ENCODE measurements around the gene IPO9. TPM values are rescaled to one million over a fixed set of nuclear protein-coding genes. Genes with fewer than 3 reads are reported as not detected.

IPO9 gene
- total RNA-seq, 2 experiments from 2014 or later: 63.9 to 65.7 TPM

DNA sequence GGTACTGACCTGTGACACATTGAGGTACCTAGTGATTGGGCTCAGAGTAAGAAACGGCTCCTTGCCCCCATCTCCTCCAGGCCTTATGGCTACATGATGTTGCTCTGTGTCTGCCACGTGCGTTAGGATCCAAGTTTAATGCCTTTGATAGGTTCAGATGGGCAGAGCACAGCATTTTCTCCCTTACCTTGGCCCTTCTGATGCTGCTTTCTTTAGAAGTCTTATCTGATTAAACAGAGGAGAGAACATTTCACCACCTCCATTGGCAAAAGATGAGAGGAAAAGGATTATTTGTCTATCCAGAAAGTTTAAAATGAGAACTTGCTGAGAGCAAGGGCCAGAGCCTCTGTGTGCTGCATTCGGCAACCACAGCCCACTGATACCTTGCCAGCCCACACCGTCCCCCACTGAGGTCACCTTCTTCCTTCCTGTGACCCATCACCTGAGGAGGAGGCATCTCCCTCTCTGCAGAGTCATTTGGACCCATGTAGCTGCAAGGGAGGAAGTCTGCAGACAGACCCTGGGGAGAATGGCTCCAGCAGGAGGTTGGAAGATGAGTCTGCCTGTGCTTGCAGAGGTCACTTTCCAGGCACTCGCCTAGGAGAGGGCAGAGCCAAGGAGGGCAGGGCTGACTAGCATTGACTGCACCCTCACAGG is 76.4 kb downstream of the IPO9 start:
- Mint-ChIP-seq H3K9me3 (no peaks in the 10 kb centered on the region), H3K36me3 (ENCODE audit: low read depth) (no peaks in the 10 kb centered on the region), H3K4me1 (ENCODE audit: low read depth) (no peaks in the 10 kb centered on the region), H3K4me3 (no peak overlapping the region), H3K27me3 (ENCODE audit: low read depth) (no peaks in the 10 kb centered on the region), H3K27ac (no peak overlapping the region)
- intact Hi-C loops (cut with micrococcal nuclease): no loop called here
- no peak for DNase-seq
- CTCF ChIA-PET: interaction anchor here (1.6 to 3.2 kb wide), 2 partner anchors 9 to 25 kb away, joined by 4 to 13 read pairs; no protein-coding TSS in a partner anchor

DNA sequence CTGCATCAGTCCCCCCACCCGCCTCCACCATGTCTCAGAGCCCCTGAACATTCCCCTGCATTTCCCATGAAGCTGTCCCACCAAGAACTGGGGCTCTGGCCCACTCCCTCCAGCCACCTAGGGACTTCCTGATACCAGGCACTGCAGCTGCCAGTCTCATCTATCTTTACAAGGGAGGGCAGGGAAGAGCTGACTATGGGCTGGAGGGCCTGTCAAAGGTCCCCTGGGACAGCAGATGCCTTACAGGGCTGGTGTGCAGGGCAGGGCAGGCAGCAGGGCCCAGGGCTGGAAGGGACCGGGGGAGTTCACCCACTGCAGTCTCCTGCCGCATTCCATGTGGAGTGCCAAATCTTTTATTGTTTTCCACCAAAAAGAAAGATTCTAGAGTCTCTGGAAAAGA is 77.4 kb downstream of the IPO9 start:
- Mint-ChIP-seq H3K4me1 (ENCODE audit: low read depth) (no peaks in the 10 kb centered on the region), H3K9me3 (no peaks in the 10 kb centered on the region)

DNA sequence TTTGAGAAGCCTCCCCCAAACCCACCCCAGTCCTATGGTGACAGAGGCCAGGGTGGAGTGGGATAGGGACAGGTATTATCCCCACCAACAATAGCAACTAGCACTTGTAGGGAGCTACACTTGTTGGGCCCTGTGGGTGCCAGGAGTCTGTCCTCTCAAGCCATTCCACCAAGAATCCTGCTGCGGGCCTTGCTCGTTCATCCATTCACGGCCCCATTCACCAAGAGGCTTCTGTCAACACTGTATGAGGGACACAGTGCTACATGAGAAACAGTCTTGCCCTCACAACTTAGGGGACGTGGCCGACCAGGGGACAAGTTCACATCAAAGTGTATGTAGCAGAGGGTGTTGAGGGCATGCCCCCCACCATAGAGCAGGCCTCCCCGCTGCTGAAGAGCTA is 78.7 kb downstream of the IPO9 start:
- intact Hi-C loops (cut with micrococcal nuclease): no loop called here
- no peaks in the 10 kb centered on the region for H3K4me1 Mint-ChIP-seq (ENCODE audit: low read depth)
- DNase-seq: no peak
- CTCF ChIA-PET: interaction anchor here (2.2 kb wide), 1 partner anchor 11 kb away, joined by 8 read pairs; no protein-coding TSS in a partner anchor
- H3K4me3 Mint-ChIP-seq: no peak overlapping the region
- no peaks in the 10 kb centered on the region for H3K36me3 Mint-ChIP-seq (ENCODE audit: low read depth)
- H3K27me3 Mint-ChIP-seq (ENCODE audit: low read depth): no peaks in the 10 kb centered on the region
- H3K27ac Mint-ChIP-seq: no peak overlapping the region
- no peaks in the 10 kb centered on the region for H3K9me3 Mint-ChIP-seq

More for the DNA sequence above, 77.4 kb downstream of the IPO9 start:
- Mint-ChIP-seq H3K27ac (no peak overlapping the region), H3K27me3 (ENCODE audit: low read depth) (no peaks in the 10 kb centered on the region), H3K36me3 (ENCODE audit: low read depth) (no peaks in the 10 kb centered on the region), H3K4me3 (no peak overlapping the region)
- DNase-seq: no peak
- intact Hi-C loops (cut with micrococcal nuclease): no loop called here
- CTCF ChIA-PET: interaction anchor here (1.6 to 3.2 kb wide), 2 partner anchors 10 to 26 kb away, joined by 4 to 13 read pairs; no protein-coding TSS in a partner anchor

DNA sequence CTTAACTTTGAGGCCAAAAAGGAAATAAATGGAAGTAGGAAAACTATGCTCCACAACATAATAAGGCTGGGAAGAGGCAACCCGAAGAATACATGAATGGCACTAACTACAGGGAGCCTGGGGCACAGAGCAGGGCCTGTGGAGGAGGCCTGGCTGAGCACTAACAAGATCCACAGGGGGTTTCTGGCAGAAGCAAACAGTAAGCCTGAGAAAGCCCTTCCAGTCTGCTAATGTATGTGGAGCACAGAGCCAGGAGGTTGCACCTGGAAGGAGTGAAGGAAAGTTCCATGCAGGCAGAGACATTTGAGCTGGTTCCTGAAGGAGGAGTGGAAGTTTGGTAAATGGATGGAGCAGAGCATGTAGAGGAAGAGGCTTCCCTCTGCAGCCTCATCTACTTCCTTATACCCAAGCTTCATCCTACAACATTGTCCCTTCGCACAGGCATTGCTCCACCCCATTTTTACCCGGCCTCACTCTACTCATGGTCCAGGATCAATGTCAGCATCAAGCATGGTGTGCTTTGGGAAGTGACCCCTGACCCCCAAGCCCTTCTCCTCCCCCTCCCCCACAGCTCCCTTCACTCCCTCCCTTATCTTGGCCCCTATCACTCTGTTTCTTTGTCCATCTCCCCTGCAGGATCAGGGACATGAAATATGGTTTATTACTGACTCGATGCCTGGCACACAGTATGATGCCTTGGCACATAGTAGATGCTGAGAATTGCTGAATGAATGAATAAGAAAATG is 83.0 kb downstream of the IPO9 start:
- Mint-ChIP-seq H3K9me3 (no peaks in the 10 kb centered on the region), H3K27ac (no peak overlapping the region), H3K4me1 (ENCODE audit: low read depth) (no peaks in the 10 kb centered on the region), H3K4me3 (no peak overlapping the region), H3K36me3 (ENCODE audit: low read depth) (no peaks in the 10 kb centered on the region), H3K27me3 (ENCODE audit: low read depth) (no peaks in the 10 kb centered on the region)
- no peak for DNase-seq
- intact Hi-C loops (cut with micrococcal nuclease): no loop called here
- CTCF ChIA-PET: interaction anchor here (0.6 to 1.2 kb wide), 2 partner anchors 16 to 297 kb away, joined by 3 to 4 read pairs; no protein-coding TSS in a partner anchor

DNA sequence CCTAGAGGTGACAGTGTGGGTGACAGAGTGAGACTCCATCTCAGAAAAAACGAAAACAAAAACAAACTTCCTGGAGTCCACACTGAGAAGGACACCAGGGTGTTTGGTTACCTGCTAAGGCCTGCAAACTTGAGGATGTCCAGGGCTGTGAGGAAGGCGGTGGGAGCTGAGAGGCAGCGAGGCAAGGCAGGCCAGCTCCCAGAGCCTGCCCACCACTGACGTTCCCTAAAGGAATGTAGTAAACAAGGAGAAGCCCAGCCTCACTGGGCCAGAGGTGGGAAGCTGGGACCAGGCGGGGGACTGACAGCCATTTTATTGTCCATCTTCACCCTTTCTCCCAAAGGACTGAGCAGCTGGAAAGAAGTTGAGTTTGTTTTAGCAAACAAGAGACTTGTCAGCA is 83.9 kb downstream of the IPO9 start:
- Mint-ChIP-seq H3K9me3 (no peaks in the 10 kb centered on the region), H3K4me1 (ENCODE audit: low read depth) (no peaks in the 10 kb centered on the region), H3K27me3 (ENCODE audit: low read depth) (no peaks in the 10 kb centered on the region), H3K4me3 (no peak overlapping the region), H3K36me3 (ENCODE audit: low read depth) (no peaks in the 10 kb centered on the region), H3K27ac (no peak overlapping the region)
- CTCF ChIA-PET: interaction anchor here (1.1 to 2.6 kb wide), 3 partner anchors 17 to 87 kb away, joined by 3 to 8 read pairs (median 4); no protein-coding TSS in a partner anchor
- DNase-seq: no peak
- intact Hi-C loops (cut with micrococcal nuclease): no loop called here

DNA sequence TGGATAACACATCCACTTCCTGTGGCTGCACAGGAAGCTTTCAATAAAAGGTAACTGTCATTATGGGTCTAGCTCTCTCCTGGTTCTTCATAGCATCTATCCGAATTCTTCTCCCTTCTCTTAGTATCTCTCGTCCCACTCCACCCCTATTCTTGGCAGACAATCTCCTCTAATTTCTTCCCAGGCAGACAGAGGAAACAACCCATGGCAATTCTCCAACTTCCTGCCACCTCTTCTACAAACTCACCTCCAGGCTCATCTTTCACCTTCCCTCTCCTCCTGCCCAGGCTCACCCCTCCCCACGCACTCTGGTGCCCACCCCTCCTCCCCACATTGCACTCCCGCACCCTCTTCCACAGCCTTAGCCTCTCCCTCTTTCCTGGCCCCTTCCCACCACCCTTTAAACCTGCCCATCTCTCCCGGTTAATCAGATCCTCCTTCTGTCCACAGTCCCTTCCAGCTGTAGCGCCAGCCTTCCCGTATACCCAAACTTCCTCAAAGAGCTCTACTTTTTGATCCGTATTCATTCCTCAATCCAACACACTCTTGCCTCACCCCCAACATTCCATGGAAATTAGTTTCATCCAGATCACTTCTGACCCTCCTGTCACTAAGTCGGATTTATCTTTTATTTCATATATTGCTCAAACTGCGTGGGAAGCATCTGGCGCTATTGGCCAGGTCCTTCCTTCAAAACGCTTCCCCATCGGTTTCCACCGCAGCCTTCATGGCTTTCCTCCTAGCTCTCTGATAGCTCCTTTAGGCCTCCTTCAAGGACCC is 85.7 kb downstream of the IPO9 start:
- intact Hi-C loops (cut with micrococcal nuclease): no loop called here
- DNase-seq: no peak
- Mint-ChIP-seq H3K27me3 (ENCODE audit: low read depth) (no peaks in the 10 kb centered on the region), H3K36me3 (ENCODE audit: low read depth) (no peaks in the 10 kb centered on the region), H3K4me3 (no peak overlapping the region), H3K27ac (no peak overlapping the region), H3K9me3 (no peaks in the 10 kb centered on the region), H3K4me1 (ENCODE audit: low read depth) (no peaks in the 10 kb centered on the region)
- CTCF ChIA-PET: interaction anchor here (2.6 kb wide), 1 partner anchor 86 kb away, joined by 8 read pairs; no protein-coding TSS in a partner anchor

DNA sequence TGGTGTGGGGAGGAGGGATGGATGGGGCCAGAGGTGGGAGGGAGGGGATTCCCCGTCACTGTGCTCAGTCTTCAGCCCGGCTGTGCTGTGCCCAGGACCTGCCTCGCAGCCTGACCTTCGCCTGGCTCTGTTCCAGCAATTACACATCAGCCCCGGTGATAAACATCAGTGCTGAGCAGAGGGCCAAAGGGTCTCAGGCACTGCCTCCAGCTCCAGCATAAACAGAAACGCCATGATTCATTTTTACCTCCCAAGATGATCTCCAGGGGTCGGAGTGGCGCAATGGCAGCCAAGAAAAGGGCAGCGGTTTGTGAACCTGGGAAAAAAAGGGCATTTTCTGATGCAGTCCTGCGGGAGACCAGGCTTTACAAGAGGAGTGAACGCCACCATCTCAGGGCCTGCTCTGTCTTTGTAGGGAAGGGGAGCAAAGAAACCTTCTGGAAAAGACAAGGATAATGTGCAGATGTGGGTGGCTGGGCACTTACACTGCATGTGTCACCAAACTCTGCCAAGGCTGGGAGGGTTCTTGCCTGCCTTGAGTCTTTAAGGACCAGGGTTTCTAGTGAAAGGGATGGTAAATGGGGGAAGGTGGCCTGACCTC is 87.8 kb downstream of the IPO9 start:
- H3K4me1 Mint-ChIP-seq (ENCODE audit: low read depth): no peaks in the 10 kb centered on the region
- no peak for DNase-seq
- H3K9me3 Mint-ChIP-seq: no peaks in the 10 kb centered on the region
- no peak overlapping the region for H3K27ac Mint-ChIP-seq
- no peak overlapping the region for H3K4me3 Mint-ChIP-seq
- CTCF ChIA-PET: interaction anchor here (0.5 to 1.8 kb wide), 3 partner anchors 21 to 321 kb away, joined by 3 to 5 read pairs (median 3); no protein-coding TSS in a partner anchor
- peaks cover 4% of the 10 kb centered on the region for H3K27me3 Mint-ChIP-seq (ENCODE audit: low read depth)
- no peaks in the 10 kb centered on the region for H3K36me3 Mint-ChIP-seq (ENCODE audit: low read depth)
- intact Hi-C loops (cut with micrococcal nuclease): no loop called here

DNA sequence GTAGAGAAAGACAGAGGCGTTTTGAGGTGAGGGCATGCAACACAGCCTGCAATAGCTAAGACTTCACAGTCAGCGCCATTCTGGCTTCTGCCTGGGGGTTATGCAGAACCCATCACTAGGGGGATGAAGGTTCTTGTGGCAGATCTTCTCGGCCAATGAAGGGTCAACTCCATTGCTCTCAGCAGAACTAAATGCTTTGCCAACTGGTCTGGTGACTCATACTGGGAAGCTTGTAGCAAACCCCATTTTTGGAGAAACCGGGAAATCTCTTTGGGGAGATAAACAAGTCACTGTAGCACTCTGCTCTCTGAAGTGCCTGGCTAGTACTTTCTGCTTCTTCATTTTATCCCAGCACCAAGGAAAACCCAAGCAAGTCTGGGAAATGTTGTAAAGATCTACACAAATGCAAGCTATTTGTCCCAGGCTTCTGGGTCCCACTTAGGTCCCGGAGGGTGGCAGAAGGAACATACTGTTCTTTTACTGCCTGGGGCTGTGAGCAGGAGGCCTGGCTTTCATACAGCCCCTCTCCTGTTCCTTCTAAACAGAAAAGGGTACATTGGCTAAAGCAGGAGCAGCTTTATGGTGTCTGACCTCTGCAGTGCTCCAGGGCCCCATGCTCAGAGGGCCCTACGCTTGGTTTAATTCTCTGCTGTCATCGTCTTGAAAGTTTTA is 88.5 kb downstream of the IPO9 start:
- intact Hi-C loops (cut with micrococcal nuclease): no loop called here
- no peak overlapping the region for H3K27ac Mint-ChIP-seq
- CTCF ChIA-PET: interaction anchor here (0.5 to 1.8 kb wide), 3 partner anchors 21 to 320 kb away, joined by 3 to 5 read pairs (median 3); no protein-coding TSS in a partner anchor
- H3K4me1 Mint-ChIP-seq (ENCODE audit: low read depth): no peaks in the 10 kb centered on the region
- DNase-seq: no peak
- H3K4me3 Mint-ChIP-seq: no peak overlapping the region
- H3K36me3 Mint-ChIP-seq (ENCODE audit: low read depth): no peaks in the 10 kb centered on the region
- no peaks in the 10 kb centered on the region for H3K9me3 Mint-ChIP-seq
- peaks cover 9% of the 10 kb centered on the region for H3K27me3 Mint-ChIP-seq (ENCODE audit: low read depth)

DNA sequence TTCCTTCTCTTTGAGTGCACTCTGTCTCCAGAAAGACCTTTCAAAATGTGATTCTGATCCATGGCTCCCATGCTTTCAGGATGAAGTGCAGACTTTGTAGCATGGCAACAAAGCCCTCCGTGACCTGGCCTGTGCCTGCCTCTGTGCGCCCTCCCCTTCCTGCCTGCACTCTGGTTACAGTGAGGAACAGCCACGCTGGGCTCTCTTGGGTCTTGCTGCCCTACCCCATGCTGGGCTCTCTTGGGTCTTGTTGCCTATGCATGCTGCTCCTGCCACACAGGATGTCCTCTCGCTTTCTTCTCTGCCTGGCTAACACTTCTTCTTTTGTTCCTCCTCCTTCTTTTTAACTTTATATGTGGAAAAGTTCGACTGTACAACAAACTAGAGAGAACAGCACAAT is 89.4 kb downstream of the IPO9 start:
- intact Hi-C loops (cut with micrococcal nuclease): no loop called here
- no peak for DNase-seq
- Mint-ChIP-seq H3K27ac (no peak overlapping the region), H3K4me3 (no peak overlapping the region), H3K4me1 (ENCODE audit: low read depth) (no peaks in the 10 kb centered on the region), H3K36me3 (ENCODE audit: low read depth) (no peaks in the 10 kb centered on the region), H3K9me3 (no peaks in the 10 kb centered on the region), H3K27me3 (ENCODE audit: low read depth) (peaks cover 9% of the 10 kb centered on the region)
- CTCF ChIA-PET: interaction anchor here (1.8 kb wide), 1 partner anchor 22 kb away, joined by 5 read pairs; no protein-coding TSS in a partner anchor

DNA sequence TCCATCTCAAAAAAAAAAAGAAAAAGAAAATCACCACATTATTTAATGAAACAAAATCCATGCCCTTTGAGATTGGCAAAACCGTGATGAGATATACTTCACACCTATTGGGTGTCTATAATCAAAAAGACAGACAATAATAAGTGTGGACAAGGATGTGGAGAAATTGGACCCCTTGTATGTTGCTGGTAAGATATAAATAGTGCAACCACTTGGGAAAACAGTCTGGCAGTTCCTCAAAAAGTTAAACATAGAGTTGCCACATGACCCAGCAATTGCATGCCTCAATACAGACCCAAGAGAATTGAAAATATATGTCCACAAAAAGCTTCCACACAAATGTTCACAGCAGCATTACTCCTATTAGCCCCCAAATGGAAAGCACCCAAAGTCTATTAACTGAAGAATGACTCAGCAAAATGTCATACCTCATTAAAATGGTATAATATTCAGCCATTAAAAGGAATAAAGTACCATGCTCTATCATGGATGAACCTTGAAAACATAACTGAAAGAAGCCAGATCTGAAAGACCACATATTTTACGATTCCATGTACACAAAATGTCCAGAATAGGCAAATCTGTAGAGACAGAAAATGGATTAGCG is 93.1 kb downstream of the IPO9 start:
- no peak for DNase-seq
- CTCF ChIA-PET: interaction anchor here (1.2 kb wide), 1 partner anchor 26 kb away, joined by 12 read pairs; no protein-coding TSS in a partner anchor
- H3K9me3 Mint-ChIP-seq: no peaks in the 10 kb centered on the region
- H3K4me1 Mint-ChIP-seq (ENCODE audit: low read depth): no peaks in the 10 kb centered on the region
- no peak overlapping the region for H3K4me3 Mint-ChIP-seq
- no peaks in the 10 kb centered on the region for H3K36me3 Mint-ChIP-seq (ENCODE audit: low read depth)
- intact Hi-C loops (cut with micrococcal nuclease): no loop called here
- no peak overlapping the region for H3K27ac Mint-ChIP-seq
- peaks cover 9% of the 10 kb centered on the region for H3K27me3 Mint-ChIP-seq (ENCODE audit: low read depth)

DNA sequence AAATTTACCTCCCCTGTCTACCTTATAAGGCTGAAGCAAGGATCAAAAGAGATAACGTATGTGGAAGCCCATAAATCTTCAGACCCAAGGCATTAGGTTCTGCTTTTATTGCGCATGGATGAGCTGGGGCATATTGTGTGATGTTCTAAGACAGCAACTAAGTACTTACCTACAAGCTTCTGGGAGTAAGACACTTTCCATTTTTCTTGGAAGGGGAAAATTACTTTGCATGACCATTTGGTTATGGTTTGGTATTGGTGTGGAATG is 96.3 kb downstream of the IPO9 start:
- intact Hi-C loops (cut with micrococcal nuclease): no loop called here
- no peaks in the 10 kb centered on the region for H3K4me1 Mint-ChIP-seq (ENCODE audit: low read depth)
- no peaks in the 10 kb centered on the region for H3K36me3 Mint-ChIP-seq (ENCODE audit: low read depth)
- H3K27ac Mint-ChIP-seq: no peak overlapping the region
- no peak for DNase-seq
- H3K27me3 Mint-ChIP-seq (ENCODE audit: low read depth): peaks cover 9% of the 10 kb centered on the region
- H3K9me3 Mint-ChIP-seq: no peaks in the 10 kb centered on the region
- CTCF ChIA-PET: interaction anchor here (1.0 kb wide), 1 partner anchor 29 kb away, joined by 3 read pairs; no protein-coding TSS in a partner anchor
- H3K4me3 Mint-ChIP-seq: no peak overlapping the region

Measured in activated naive CD4-positive, alpha-beta T cell treated with anti-CD3 and anti-CD28 coated beads for 36 hours (primary cell).